Suprapubic skin (tissue), 4 donors: ENCODE measurements around the gene LCN12. TPM values are rescaled to one million over a fixed set of nuclear protein-coding genes. Genes with fewer than 3 reads are reported as not detected.

Source experiments
- DNase-seq, 2 donors: peaks; one replicate each; pipeline ENCODE4 v3.0.0-alpha.2; 2019; ENCODE audit warnings: low spot score in 2 of 2
- H3K27ac ChIP-seq: fragments of 200-600 bp; sonication (generic); one replicate; pipeline ENCODE4 v1.5.1; 2019
- H3K27me3 ChIP-seq: fragments of 200-600 bp; sonication (generic); one replicate; pipeline ENCODE4 v1.5.1; 2019
- H3K36me3 ChIP-seq: fragments of 200-600 bp; sonication (generic); one replicate; pipeline ENCODE4 v1.5.1; 2019
- H3K4me1 ChIP-seq: fragments of 200-600 bp; sonication (generic); one replicate; pipeline ENCODE4 v1.5.1; 2019
- H3K4me3 ChIP-seq: fragments of 200-600 bp; sonication (generic); one replicate; pipeline ENCODE4 v1.5.1; 2019; ENCODE audit warnings: mild to moderate bottlenecking
- H3K9me3 ChIP-seq: fragments of 200-600 bp; sonication (generic); one replicate; pipeline ENCODE4 v1.5.1; 2019
- EP300 ChIP-seq: sonication (generic); formaldehyde crosslinking; IDR thresholded peaks from one replicate; pipeline ENCODE4 v1.6.1; 2017; ENCODE audit warnings: antibody characterized with exemption
- POLR2A ChIP-seq, 2 donors: fragments of 450-650 bp; IDR thresholded peaks; one replicate each; pipeline ENCODE4 v1.6.1; 2017; ENCODE audit warnings: antibody characterized with exemption in 2 of 2, mild to moderate bottlenecking in 2 of 2, moderate library complexity in 2 of 2
- POLR2AphosphoS5 ChIP-seq, 3 donors: sonication (generic); formaldehyde crosslinking; IDR thresholded peaks; one replicate each; pipeline ENCODE4 v1.6.1; 2017; ENCODE audit warnings: antibody characterized with exemption in 3 of 3
- WGBS: methylation state at CpG from one replicate; pipeline ENCODE4 v1.1.5; 2018; 5-methylcytosine and 5-hydroxymethylcytosine counted together
- total RNA-seq, 4 donors: library from RNA; depleted of rRNA; stranded (reverse); fragments of >200 nt; gene quantifications; one replicate each; pipeline ENCODE4 v1.1.0, GENCODE V29; 2016
- TF ChIP-seq, protein P1 (sequence below), 2 donors: fragments of 200-600 bp in 1 of 2; fragments of 450-650 bp in 1 of 2; sonication (generic) in 1 of 2; IDR thresholded peaks; one replicate each; pipeline ENCODE4 v1.5.1; 2016 to 2019; ENCODE audit warnings: antibody characterized with exemption in 2 of 2, mild to moderate bottlenecking in 1 of 2, moderate library complexity in 1 of 2

Gene LCN12
- total RNA-seq, 4 donors from 2014 or later: 3.7 TPM; not detected in 3

- H3K36me3 ChIP-seq: peaks cover 67% of the 10 kb centered on the region
- DNase-seq: no peak
- WGBS: 57% methylated on average over 8 of the region's 10 CpGs
- H3K27ac ChIP-seq: no peak overlapping the region
- no peak overlapping the region for H3K4me3 ChIP-seq
- no peaks in the 10 kb centered on the region for H3K9me3 ChIP-seq
- TF ChIP-seq EP300 (no peak), POLR2A (IDR thresholded peaks at IDR 0.05) (no peak), POLR2AphosphoS5 (IDR thresholded peaks at IDR 0.05) (no peak)
- TF ChIP-seq, protein P1, sequence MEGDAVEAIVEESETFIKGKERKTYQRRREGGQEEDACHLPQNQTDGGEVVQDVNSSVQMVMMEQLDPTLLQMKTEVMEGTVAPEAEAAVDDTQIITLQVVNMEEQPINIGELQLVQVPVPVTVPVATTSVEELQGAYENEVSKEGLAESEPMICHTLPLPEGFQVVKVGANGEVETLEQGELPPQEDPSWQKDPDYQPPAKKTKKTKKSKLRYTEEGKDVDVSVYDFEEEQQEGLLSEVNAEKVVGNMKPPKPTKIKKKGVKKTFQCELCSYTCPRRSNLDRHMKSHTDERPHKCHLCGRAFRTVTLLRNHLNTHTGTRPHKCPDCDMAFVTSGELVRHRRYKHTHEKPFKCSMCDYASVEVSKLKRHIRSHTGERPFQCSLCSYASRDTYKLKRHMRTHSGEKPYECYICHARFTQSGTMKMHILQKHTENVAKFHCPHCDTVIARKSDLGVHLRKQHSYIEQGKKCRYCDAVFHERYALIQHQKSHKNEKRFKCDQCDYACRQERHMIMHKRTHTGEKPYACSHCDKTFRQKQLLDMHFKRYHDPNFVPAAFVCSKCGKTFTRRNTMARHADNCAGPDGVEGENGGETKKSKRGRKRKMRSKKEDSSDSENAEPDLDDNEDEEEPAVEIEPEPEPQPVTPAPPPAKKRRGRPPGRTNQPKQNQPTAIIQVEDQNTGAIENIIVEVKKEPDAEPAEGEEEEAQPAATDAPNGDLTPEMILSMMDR (IDR thresholded peaks at IDR 0.05): no peak
- peaks cover 7% of the 10 kb centered on the region for H3K4me1 ChIP-seq
- H3K27me3 ChIP-seq: no peaks in the 10 kb centered on the region
These were observed 30.4 kb upstream of the LCN12 start for GRCh38 chr9:136921718-136922117.

DNA sequence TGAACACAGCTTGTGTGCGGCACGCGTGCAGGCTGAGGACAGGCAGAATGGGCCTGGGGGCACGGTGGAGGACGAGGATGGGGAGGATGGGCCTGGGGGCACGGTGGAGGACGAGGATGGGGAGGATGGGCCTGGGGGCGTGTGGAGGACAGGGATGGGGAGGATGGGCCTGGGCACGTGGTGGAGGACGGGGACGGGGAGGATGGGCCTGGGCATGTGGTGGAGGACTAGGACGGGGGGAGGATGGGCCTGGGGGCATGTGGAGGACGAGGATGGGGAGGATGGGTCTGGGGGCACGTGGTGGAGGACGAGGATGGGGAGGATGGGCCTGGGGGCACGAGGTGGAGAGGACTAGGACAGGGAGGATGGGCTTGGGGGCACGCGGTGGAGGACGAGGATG is 29.5 kb upstream of the LCN12 start:
- WGBS: 83% methylated on average over 19 of the region's 19 CpGs
- TF ChIP-seq, protein P1 (IDR thresholded peaks at IDR 0.05): no peak
- TF ChIP-seq EP300 (no peak), POLR2AphosphoS5 (IDR thresholded peaks at IDR 0.05) (no peak), POLR2A (IDR thresholded peaks at IDR 0.05) (no peak)
- no peak for DNase-seq
- Histone ChIP-seq H3K4me1 (peaks cover 7% of the 10 kb centered on the region), H3K9me3 (no peaks in the 10 kb centered on the region), H3K4me3 (no peak overlapping the region), H3K27me3 (no peaks in the 10 kb centered on the region), H3K27ac (no peak overlapping the region), H3K36me3 (peaks cover 66% of the 10 kb centered on the region)

DNA sequence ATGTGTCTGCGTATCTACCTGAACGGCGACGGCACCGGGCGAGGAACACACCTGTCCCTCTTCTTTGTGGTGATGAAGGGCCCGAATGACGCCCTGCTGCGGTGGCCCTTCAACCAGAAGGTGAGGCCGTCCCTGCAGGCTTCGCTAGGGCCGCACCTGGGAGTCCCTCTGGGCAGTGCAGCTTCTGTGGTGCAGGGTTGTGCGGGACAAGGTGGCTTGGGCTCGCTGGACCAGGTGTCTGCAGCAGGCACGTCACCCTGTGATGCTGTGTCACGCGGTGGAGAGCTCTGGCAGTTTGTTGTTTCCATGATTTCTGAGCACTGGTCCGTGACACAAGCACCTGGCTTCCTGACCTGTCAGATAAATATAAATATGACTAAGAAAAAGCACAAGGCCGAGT is 28.2 kb upstream of the LCN12 start:
- peaks cover 63% of the 10 kb centered on the region for H3K36me3 ChIP-seq
- DNase-seq: no peak
- H3K9me3 ChIP-seq: no peaks in the 10 kb centered on the region
- no peak for TF ChIP-seq POLR2AphosphoS5 (IDR thresholded peaks at IDR 0.05)
- no peak for TF ChIP-seq POLR2A (IDR thresholded peaks at IDR 0.05)
- TF ChIP-seq EP300: no peak
- TF ChIP-seq, protein P1 (IDR thresholded peaks at IDR 0.05): no peak
- no peak overlapping the region for H3K4me3 ChIP-seq
- 88% methylated on average over 11 of the region's 19 CpGs for WGBS
- no peaks in the 10 kb centered on the region for H3K27me3 ChIP-seq
- peaks cover 10% of the 10 kb centered on the region for H3K4me1 ChIP-seq
- H3K27ac ChIP-seq: no peak overlapping the region

GRCh38 chr9:136925414-136926153 is 26.5 kb upstream of the LCN12 start:
- TF ChIP-seq, protein P1 (IDR thresholded peaks at IDR 0.05): no peak
- Histone ChIP-seq H3K4me3 (no peak overlapping the region), H3K27me3 (no peaks in the 10 kb centered on the region), H3K36me3 (peaks cover 53% of the 10 kb centered on the region), H3K4me1 (peaks cover 11% of the 10 kb centered on the region), H3K9me3 (no peaks in the 10 kb centered on the region), H3K27ac (no peak overlapping the region)
- WGBS: 91% methylated on average over 7 of the region's 33 CpGs
- no peak for DNase-seq

GRCh38 chr9:136926154-136926704 is 25.8 kb upstream of the LCN12 start:
- WGBS: 90% methylated on average over 4 of the region's 9 CpGs
- Histone ChIP-seq H3K36me3 (peaks cover 47% of the 10 kb centered on the region), H3K4me3 (no peak overlapping the region), H3K4me1 (peaks cover 11% of the 10 kb centered on the region), H3K27me3 (no peaks in the 10 kb centered on the region), H3K27ac (no peak overlapping the region), H3K9me3 (no peaks in the 10 kb centered on the region)
- DNase-seq: no peak
- TF ChIP-seq POLR2A (IDR thresholded peaks at IDR 0.05): no peak
- TF ChIP-seq EP300: no peak
- no peak for TF ChIP-seq POLR2AphosphoS5 (IDR thresholded peaks at IDR 0.05)
- TF ChIP-seq, protein P1 (IDR thresholded peaks at IDR 0.05): no peak
